Stimulated activated memory B cell treated with anti-CD40 and anti-IgM and Interleukin-4, amounts not matched to agents 10 μg/mL and 1 μg/mL and 100 μg/mL, for 72 hours (primary cell): ENCODE measurements around the gene KRTAP10-12.
"Not testable (repeated sequence)": the region's sequence is repeated elsewhere in the genome, so short reads cannot be mapped to it uniquely, and the experiment has no call there.

Experiments used
- ATAC-seq: fragments of 150-1000 bp; cut with Tn5 transposase; 2 replicates; pipeline ENCODE4 v1.10.0; 2021
- H3K27ac Mint-ChIP-seq: one replicate; pipeline ENCODE4 v1.8.0; 2022; ENCODE audit warnings: mild to moderate bottlenecking, mixed read lengths
- H3K27me3 Mint-ChIP-seq: one replicate; pipeline ENCODE4 v1.8.0; 2022; ENCODE audit warnings: mixed read lengths
- H3K36me3 Mint-ChIP-seq: one replicate; pipeline ENCODE4 v1.8.0; 2022; ENCODE audit warnings: mixed read lengths
- H3K4me1 Mint-ChIP-seq: one replicate; pipeline ENCODE4 v1.8.0; 2022; ENCODE audit warnings: mixed read lengths
- H3K4me3 Mint-ChIP-seq: one replicate; pipeline ENCODE4 v1.8.0; 2022; ENCODE audit warnings: mild to moderate bottlenecking, moderate library complexity, mixed read lengths
- H3K9me3 Mint-ChIP-seq: one replicate; pipeline ENCODE4 v1.8.0; 2022; ENCODE audit warnings: mixed read lengths

Gene KRTAP10-12, protein sequence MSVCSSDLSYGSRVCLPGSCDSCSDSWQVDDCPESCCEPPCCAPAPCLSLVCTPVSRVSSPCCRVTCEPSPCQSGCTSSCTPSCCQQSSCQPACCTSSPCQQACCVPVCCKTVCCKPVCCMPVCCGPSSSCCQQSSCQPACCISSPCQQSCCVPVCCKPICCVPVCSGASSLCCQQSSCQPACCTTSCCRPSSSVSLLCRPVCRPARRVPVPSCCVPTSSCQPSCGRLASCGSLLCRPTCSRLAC

DNA sequence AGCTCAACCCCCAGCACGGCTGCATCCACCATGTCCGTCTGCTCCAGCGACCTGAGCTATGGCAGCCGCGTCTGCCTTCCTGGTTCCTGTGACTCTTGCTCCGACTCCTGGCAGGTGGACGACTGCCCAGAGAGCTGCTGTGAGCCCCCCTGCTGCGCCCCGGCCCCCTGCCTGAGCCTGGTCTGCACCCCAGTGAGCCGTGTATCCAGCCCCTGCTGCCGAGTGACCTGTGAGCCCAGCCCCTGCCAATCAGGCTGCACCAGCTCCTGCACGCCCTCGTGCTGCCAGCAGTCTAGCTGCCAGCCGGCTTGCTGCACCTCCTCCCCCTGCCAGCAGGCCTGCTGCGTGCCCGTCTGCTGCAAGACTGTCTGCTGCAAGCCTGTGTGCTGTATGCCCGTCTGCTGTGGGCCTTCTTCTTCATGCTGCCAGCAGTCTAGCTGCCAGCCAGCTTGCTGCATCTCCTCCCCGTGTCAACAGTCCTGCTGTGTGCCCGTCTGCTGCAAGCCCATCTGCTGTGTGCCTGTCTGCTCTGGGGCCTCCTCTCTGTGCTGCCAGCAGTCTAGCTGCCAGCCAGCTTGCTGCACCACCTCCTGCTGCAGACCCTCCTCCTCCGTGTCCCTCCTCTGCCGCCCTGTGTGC, at the start of gene KRTAP10-12:
Gene KRTAP10-12, plus strand, starts transcription at position 1 of the 639 bp plus-strand sequence. Its CDS starts 30 bp downstream, at position 31.
- ATAC-seq, H3K4me3 Mint-ChIP-seq, H3K4me1 Mint-ChIP-seq, H3K27ac Mint-ChIP-seq, H3K36me3 Mint-ChIP-seq, H3K9me3 Mint-ChIP-seq: not testable (repeated sequence)
- peaks cover 68% of the 10 kb centered on the region for H3K27me3 Mint-ChIP-seq

DNA sequence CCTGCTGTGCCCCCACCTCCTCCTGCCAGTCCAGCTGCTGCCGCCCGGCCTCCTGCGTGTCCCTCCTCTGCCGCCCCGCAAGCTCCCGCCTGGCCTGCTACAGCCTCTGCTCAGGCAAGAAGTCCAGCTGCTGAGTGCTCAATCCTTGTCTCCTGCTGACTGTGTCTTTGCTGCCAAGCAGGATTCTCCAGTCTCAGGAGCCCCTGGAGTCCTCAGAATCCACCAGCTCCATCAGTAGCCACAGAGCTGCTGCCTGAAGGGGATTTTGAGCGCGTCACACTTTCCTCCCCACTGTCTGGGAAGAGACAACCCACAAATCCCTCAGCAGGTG, 49.8 kb upstream of the KRTAP10-12 start:
- H3K27me3 Mint-ChIP-seq = peaks cover 52% of the 10 kb centered on the region
- ATAC-seq = no peak
- H3K4me1 Mint-ChIP-seq = no peaks in the 10 kb centered on the region
- no peaks in the 10 kb centered on the region for H3K36me3 Mint-ChIP-seq
- H3K27ac Mint-ChIP-seq = no peak overlapping the region
- no peak overlapping the region for H3K4me3 Mint-ChIP-seq
- peaks cover 13% of the 10 kb centered on the region for H3K9me3 Mint-ChIP-seq

DNA sequence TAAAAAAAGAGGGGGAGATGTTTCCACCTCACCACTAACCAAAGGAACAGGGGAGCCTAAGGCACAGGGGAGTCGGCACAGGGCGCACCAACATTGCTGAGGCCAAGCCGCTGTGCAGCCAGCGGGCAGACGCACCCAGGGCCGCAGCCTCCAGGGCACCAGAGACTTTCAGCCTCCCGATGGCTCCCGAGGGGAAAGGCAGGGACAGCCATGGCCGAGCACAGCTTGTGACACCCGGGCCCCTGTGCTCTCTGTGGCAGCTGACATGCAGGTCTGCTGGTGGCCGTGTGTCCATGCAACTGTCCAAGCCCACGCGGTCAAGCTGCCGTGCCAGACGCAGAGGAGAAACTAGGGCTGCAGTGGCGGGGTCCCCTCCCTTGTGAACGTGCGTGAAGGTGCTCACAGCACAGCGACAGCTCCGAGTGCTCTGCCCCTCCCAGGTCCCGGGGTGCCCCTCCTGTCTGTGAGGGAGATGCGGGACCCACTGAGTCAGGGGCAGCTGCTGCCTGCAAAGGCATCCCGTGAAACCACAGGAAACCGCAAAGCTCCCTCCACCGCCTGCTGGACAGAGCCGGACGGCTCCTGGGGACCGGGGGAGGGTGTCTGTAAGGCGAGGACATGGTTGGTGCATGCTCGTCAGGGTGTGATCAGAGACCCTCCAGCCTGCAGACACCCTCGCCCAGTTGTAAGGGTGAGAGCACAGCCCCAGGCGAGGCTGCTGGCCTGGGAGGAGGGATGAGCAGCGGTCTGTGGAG, 48.2 kb upstream of the KRTAP10-12 start:
- ATAC-seq = peak; percentile 14
- Mint-ChIP-seq H3K4me3 (no peak overlapping the region), H3K27me3 (peaks cover 66% of the 10 kb centered on the region), H3K4me1 (no peaks in the 10 kb centered on the region), H3K36me3 (no peaks in the 10 kb centered on the region), H3K27ac (no peak overlapping the region), H3K9me3 (peaks cover 10% of the 10 kb centered on the region)

DNA sequence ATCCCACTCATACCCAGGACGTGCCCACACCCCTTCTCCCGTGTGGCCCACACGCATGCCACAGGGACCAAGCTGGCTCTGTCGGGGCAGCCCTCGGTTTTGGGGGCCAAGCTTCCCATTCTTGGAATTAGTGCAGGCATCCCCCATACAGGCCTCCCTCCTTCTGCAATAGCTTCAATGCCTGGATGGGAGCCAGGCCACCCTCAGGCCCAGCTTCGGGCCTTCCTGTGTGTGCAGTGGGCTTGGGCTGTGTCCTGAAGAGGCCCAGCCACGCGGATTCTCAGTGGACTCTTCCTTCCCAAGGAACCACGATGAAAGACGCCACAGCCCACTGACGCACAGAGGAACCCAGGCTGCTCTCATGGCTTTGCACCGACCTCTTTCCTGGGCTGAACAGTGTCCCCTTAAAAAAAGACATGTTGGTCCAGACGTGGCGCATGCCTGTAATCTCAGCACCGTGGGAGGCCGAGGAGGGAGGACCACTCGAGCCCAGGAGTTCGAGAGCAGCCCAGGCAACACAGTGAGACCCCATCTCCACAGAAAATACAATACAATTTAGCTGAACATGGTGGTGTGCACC, 47.4 kb upstream of the KRTAP10-12 start:
- peaks cover 3% of the 10 kb centered on the region for H3K9me3 Mint-ChIP-seq
- H3K36me3 Mint-ChIP-seq = no peaks in the 10 kb centered on the region
- peaks cover 66% of the 10 kb centered on the region for H3K27me3 Mint-ChIP-seq
- no peak overlapping the region for H3K27ac Mint-ChIP-seq
- no peak for ATAC-seq
- H3K4me3 Mint-ChIP-seq = no peak overlapping the region
- H3K4me1 Mint-ChIP-seq = no peaks in the 10 kb centered on the region

DNA sequence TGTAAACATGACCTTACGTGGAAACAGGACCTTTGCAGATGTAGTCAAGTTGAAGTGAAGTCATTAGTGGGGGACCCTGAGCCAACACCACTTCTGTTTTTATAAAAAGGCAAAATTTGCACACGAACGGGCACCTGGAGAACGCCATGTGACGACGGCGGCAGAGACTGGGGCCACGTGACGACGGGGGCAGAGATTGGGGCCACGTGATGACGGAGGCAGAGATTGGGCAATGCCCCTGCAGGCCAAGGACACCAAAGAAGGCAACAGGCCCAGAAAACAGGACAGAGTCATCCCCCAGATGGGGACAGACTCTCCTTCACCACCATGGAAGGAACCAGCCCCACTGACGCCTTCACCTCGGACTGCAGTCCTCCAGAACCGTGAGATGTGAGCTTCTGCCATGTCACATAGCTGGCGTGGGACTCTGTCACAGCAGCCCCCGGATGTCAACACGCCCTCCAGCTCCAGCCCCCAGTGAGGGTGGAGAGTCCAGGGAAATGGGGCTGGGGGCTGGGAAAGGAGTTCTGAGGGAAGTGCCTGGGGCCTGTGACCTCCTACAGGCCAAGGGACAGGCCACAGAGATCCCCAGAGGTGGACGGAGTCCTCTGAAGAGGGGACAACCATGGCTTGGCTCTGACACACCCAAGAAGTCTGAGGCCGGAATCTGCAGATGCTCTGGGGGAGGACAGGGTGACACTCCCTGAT, 46.6 kb upstream of the KRTAP10-12 start:
- Mint-ChIP-seq H3K27ac (no peak overlapping the region), H3K4me3 (no peak overlapping the region), H3K9me3 (no peaks in the 10 kb centered on the region), H3K4me1 (no peaks in the 10 kb centered on the region), H3K36me3 (no peaks in the 10 kb centered on the region), H3K27me3 (peaks cover 63% of the 10 kb centered on the region)
- no peak for ATAC-seq

DNA sequence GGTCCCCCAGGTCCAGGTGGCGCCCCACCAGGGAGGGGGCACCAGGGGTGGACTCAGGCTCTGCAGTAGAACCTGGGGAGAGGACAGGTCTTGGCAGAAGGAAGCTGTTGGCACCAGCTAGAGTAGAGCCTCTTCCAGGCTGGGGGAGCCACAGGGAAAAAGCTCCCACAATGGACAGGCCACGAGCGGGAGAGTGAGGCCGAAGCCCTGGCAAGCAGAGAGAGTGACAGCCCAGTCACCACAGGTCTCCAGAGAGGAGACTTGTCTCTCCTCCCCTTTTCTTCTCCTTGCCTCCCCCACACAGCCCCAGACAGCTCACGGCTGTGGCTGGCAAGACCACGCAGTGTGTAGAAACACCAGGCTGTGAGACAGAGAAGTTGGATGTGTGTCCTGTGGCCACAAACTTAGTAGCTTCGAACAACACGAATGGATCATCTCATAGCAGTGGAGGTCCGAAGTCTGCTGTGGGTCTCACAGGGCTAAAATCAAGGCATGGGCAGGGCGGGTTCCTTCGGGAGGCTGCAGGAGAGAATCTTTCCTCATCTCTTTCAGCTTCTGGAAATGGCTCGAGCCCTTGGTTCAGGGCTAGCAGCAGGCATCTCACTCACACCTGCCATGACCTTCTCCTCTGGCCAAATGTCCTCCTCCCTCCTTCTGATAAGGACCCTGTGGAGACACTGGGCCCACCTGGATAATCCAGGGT, 45.8 kb upstream of the KRTAP10-12 start:
- Mint-ChIP-seq H3K9me3 (no peaks in the 10 kb centered on the region), H3K27me3 (peaks cover 67% of the 10 kb centered on the region), H3K27ac (no peak overlapping the region), H3K4me3 (no peak overlapping the region), H3K4me1 (no peaks in the 10 kb centered on the region), H3K36me3 (no peaks in the 10 kb centered on the region)
- no peak for ATAC-seq

DNA sequence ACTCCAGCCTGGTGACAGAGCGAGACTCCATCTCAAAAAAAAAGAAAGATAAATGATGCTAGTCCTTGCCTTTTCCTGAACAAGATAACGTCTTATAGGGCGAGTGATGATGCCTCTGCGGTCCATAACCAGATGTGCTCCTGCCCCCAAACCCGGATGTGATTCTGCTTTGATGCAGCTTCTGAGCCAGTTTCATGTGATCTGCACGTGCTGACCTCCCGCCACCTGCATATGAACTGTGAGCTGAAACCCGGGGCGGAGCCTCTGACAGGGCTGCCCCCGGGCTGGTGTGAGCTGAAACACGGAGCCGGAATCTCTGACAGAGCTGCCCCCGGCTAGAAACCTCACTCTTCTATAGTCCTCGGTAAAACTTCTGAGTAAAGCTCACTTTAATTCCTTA, 43.8 kb upstream of the KRTAP10-12 start:
- H3K4me1 Mint-ChIP-seq = no peaks in the 10 kb centered on the region
- no peaks in the 10 kb centered on the region for H3K36me3 Mint-ChIP-seq
- H3K4me3 Mint-ChIP-seq = no peak overlapping the region
- peaks cover 9% of the 10 kb centered on the region for H3K9me3 Mint-ChIP-seq
- peaks cover 69% of the 10 kb centered on the region for H3K27me3 Mint-ChIP-seq
- no peak overlapping the region for H3K27ac Mint-ChIP-seq
- no peak for ATAC-seq

DNA sequence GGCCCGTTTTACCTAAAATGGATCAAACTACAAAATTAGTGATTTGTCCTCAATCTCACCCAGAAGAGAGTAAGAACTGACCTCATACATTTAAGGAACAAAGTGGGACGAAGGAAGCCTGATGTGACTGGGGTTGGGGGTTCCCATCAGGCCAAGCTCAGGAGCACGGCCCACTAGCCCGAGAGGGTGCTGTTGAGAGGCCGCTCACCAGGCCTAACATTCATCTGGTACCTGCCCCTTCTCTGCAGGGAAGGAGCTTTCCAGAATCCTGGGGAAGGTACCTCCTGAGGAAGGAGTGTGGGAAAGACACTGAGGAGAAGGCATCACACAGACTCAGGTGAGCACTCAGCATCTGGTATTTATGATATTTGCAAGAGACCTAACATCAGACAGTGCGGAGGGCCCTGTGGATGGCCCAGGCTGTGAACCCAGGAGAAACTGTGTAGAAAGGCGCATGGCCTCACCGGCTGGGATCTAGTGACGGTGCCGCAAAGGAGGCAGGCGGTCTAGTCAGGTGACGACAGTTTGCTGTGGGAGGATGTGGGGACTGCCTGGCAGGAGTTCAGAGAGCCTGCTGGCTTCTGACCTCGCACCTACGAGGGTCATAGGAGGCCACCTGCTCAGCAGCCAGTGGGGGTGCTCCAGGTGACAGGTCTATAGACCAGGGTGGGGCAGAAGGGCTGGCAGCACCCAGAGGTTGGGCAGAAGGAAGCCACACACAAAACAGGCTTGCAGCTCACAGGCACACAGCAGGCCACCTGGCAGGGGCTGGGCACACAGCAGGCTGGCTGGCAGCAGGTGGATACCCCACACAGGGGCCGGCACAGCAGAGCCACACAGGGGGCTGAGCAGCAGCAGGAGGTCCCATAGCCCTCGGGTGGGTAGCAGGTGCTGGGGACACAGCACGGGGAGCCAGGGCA, 43.1 kb upstream of the KRTAP10-12 start:
- no peak overlapping the region for H3K4me3 Mint-ChIP-seq
- peaks cover 70% of the 10 kb centered on the region for H3K27me3 Mint-ChIP-seq
- no peaks in the 10 kb centered on the region for H3K36me3 Mint-ChIP-seq
- no peak overlapping the region for H3K27ac Mint-ChIP-seq
- peaks cover 9% of the 10 kb centered on the region for H3K9me3 Mint-ChIP-seq
- no peaks in the 10 kb centered on the region for H3K4me1 Mint-ChIP-seq
- ATAC-seq = no peak

DNA sequence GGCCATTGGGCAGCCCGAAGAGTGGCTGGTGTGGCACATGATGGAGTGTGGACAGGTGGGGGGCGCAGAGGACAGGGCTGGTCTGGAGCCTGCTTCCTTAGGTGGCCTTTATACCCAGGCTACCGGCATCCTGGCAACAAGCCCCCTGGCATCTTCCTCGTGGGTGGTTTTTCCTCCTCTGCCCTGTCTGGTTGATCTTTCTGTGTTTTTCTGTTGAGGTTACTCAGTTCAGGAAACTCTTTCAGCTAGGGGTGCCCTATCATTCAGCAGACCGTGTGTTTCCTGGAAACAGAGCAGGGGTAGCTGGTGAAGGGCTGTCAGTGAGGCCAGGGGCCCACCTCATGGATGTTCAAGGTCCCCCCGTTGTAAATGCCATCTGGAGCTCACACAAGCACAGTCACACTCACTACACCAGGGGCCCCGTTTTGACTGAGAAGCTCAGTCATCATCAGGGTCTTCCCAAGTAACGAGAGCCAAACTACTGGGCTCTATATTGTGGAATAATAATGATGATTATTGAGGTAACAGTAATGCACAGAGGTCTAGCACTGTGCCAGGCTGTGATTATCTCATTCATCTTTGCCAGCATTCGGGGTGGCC, 42.3 kb upstream of the KRTAP10-12 start, which contains the start of gene KRTAP12-4:
Gene KRTAP12-4, minus strand, starts transcription at position 84 of the 600 bp plus-strand sequence. Its CDS starts 45 bp downstream, at position 39.
- peak; percentile 9 for ATAC-seq
- Mint-ChIP-seq H3K4me1 (no peaks in the 10 kb centered on the region), H3K9me3 (peaks cover 9% of the 10 kb centered on the region), H3K27me3 (peaks cover 72% of the 10 kb centered on the region), H3K27ac (no peak within 1 kb of the TSS), H3K4me3 (no peak within 1 kb of the TSS), H3K36me3 (no peaks in the 10 kb centered on the region)

DNA sequence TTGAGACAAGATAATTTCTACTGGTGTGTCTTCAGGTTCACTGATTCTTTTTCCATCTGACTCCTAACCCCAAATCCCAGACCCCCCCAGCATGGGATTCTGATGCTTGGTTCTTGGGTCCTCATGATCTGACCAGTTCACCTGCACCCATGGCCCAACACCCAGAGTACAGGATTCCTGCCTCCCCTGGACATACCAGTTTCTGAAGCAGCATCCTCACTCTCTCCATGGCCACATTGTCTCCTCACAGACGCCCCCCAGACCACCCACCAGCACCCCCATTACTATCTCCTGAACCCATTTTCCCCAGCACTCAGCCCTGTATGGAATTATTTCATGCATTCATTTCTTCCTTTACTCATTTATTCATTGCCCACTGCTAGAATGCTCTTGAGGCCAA, 40.1 kb upstream of the KRTAP10-12 start:
- no peak overlapping the region for H3K4me3 Mint-ChIP-seq
- no peaks in the 10 kb centered on the region for H3K4me1 Mint-ChIP-seq

DNA sequence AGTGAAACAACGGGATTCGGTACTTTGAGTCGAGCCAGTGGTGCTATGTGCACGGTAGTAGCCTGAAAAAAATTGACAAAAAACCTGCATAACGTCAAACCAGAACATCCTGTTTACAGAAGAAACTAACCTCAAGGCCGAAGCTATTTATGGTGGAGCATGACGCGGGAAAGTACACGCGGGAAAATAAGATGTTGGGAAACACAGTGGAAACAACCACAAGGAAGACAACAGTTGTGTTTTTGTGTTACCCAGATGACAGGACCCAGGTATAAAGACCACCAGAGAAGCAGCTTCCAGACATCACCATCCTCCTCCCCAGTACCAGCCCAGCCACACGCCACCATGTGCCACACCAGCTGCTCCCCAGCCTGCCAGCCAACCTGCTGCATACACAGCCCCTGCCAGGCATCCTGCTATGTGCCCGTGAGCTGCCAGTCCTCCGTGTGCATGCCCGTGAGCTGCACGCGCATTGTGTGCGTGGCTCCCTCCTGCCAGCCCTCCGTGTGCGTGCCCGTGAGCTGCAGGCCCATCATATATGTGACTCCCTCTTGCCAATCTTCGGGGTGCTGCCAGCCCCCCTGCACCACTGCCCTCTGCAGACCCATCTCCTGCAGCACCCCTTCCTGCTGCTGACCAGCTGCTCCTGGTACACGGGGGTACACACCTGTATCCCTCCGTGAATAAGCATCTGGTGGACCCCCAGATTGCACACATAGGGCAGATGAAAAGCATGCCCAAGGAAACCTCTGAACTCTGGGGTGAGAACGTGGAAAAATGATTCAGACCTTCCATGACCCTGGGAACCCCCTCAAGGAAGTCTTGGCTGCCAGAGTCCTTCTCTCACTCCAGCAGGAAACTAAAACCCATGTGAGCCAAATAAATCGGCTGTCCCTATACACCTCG, 39.1 kb upstream of the KRTAP10-12 start, which contains the start of gene KRTAP12-3:
Gene KRTAP12-3, plus strand, starts transcription at position 298 of the 906 bp plus-strand sequence. Its CDS starts 48 bp downstream, at position 346.
- peaks cover 66% of the 10 kb centered on the region for H3K27me3 Mint-ChIP-seq
- ATAC-seq = no peak
- no peak within 1 kb of the TSS for H3K4me3 Mint-ChIP-seq
- no peaks in the 10 kb centered on the region for H3K4me1 Mint-ChIP-seq
- peaks cover 5% of the 10 kb centered on the region for H3K36me3 Mint-ChIP-seq
- H3K9me3 Mint-ChIP-seq = peaks cover 17% of the 10 kb centered on the region
- H3K27ac Mint-ChIP-seq = no peak within 1 kb of the TSS

More for the DNA sequence above, 40.1 kb upstream of the KRTAP10-12 start:
- Mint-ChIP-seq H3K27me3 (peaks cover 76% of the 10 kb centered on the region), H3K27ac (no peak overlapping the region), H3K9me3 (peaks cover 12% of the 10 kb centered on the region), H3K36me3 (peaks cover 5% of the 10 kb centered on the region)
- ATAC-seq = no peak

DNA sequence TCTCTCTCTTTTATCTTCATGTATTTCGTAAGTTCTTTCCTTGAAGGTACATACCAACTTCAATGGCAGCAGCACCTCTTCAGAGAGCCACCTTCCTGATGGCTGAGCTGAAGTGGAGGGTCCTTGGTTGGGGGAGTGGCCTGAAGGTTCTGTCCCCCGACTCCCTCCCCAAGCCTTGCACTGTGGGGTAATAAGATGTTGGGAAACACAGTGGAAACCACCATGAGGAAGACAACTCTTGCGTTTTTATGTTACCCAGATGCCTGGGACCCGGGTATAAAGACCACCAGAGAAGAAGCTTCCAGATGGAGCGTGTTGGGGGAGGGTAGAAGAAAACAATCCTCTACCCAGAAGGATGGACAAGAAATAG, 38.4 kb upstream of the KRTAP10-12 start:
- peaks cover 5% of the 10 kb centered on the region for H3K36me3 Mint-ChIP-seq
- H3K4me1 Mint-ChIP-seq = no peaks in the 10 kb centered on the region
- H3K4me3 Mint-ChIP-seq = no peak overlapping the region
- no peak for ATAC-seq
- H3K27me3 Mint-ChIP-seq = peaks cover 60% of the 10 kb centered on the region
- peaks cover 17% of the 10 kb centered on the region for H3K9me3 Mint-ChIP-seq
- no peak overlapping the region for H3K27ac Mint-ChIP-seq
